ENCODE results near the gene TRIP4. TPM values are rescaled to one million over a fixed set of nuclear protein-coding genes. Genes with fewer than 3 reads are reported as not detected.

TRIP4 gene
- total RNA-seq, 1 experiment from 2014 or later, result 18.3 TPM

DNA sequence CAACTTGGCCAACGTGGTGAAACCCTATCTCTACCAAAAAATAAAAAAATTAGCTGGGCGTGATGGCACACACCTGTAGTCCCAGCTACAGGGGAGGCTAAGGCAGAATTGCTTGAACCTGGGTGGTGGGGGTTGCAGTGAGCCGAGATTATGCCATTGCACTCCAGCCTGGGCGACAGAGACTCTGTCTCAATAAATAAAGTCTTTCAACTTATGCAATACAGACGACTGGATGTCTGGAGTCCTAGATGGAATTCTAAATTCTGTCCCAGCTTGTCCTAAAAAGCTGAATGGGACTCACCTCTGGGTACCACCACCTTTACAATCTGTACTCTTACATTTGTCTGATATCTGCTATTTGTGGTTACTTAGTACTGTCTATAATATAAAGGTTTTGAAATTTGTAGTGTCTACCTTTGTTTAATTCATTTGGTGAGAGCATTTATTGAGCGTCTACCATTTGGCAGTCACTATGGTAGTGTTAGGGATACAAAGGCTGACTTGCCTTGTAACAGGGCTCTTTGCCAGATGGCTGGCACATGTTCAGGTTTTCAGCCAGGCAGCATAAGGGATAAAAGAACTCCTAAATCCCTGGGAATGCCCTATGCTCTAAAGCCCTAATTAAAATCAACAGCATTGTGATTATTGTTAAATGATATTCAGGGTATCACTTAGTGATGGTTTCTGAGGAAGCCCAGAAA lies 65.5 kb downstream of the TRIP4 start:
- no peaks in the 10 kb centered on the region for H4K20me1 ChIP-seq (ENCODE audit: insufficient read depth)
- CTCF ChIA-PET, result interaction anchor here (0.7 kb wide), 2 partner anchors 200 to 243 kb away, joined by 3 to 4 read pairs; no protein-coding TSS in a partner anchor
- H3K4me3 ChIP-seq (replicated peaks in 1 of 2; ENCODE audit: low read depth in 1 of 2, low read length in 2 of 2), result no peak overlapping the region

More for the DNA sequence above, 65.5 kb downstream of the TRIP4 start:
- Histone ChIP-seq H3K9me2 (ENCODE audit: insufficient read depth) (no peaks in the 10 kb centered on the region), H3K9ac (ENCODE audit: low read length) (no peak overlapping the region), H3K79me2 (ENCODE audit: insufficient read depth, low read length) (no peaks in the 10 kb centered on the region), H3K4me2 (ENCODE audit: low read length) (no peak overlapping the region), H3K36me3 (ENCODE audit: control insufficient read depth in 1 of 2, insufficient read depth in 2 of 2, low read length in 2 of 2) (peaks cover 0 to 5% of the 10 kb centered on the region in 2 experiments; a peak in 1 of 4 replicates), H3K27ac (ENCODE audit: low read depth, low read length) (no peak overlapping the region), H3K27me3 (ENCODE audit: insufficient read depth, low read length) (no peaks in the 10 kb centered on the region), H3K9me3 (ENCODE audit: control insufficient read depth in 1 of 2, insufficient read depth in 1 of 2, low read depth in 1 of 2, low read length in 2 of 2) (no peaks in the 10 kb centered on the region), H2AFZ (ENCODE audit: low read depth, low read length, poor library complexity, severe bottlenecking) (no peak overlapping the region), H3K4me1 (ENCODE audit: control insufficient read depth in 1 of 2, insufficient read depth in 2 of 2, low read length in 2 of 2) (no peaks in the 10 kb centered on the region)
- TF ChIP-seq TCF7L2 (IDR thresholded peaks at IDR 0.05; ENCODE audit: borderline replicate concordance, extremely low read depth, insufficient read depth, insufficient read length) (no peak), CTCF (IDR thresholded peaks at IDR 0.05 in 2 of 3, conservative IDR thresholded peaks at IDR 0.05 in 1 of 3; ENCODE audit: borderline replicate concordance in 1 of 3, insufficient read depth in 1 of 3, low read depth in 2 of 3, low read length in 2 of 3) (no peak), YY1 (IDR thresholded peaks at IDR 0.05; ENCODE audit: extremely low read depth, insufficient replicate concordance, low read depth, low read length) (no peak), ZBTB33 (IDR thresholded peaks at IDR 0.05; ENCODE audit: extremely low read depth, insufficient replicate concordance, low read length) (no peak), ATF3 (IDR thresholded peaks at IDR 0.05) (no peak), CBX3 (IDR thresholded peaks at IDR 0.05; ENCODE audit: low read depth) (no peak), SIN3A (IDR thresholded peaks at IDR 0.05; ENCODE audit: low read depth) (no peak), POLR2A (IDR thresholded peaks at IDR 0.05; ENCODE audit: borderline replicate concordance, extremely low read depth, insufficient read depth, insufficient read length) (no peak), EGR1 (IDR thresholded peaks at IDR 0.05; ENCODE audit: low read depth) (no peak), FOSL1 (IDR thresholded peaks at IDR 0.05; ENCODE audit: low read depth) (no peak), ELF1 (IDR thresholded peaks at IDR 0.05; ENCODE audit: borderline replicate concordance, low read depth) (no peak), ZNF274 (IDR thresholded peaks at IDR 0.05; ENCODE audit: low read depth, low read length) (no peak), POLR2AphosphoS5 (IDR thresholded peaks at IDR 0.05; ENCODE audit: low read depth, low read length) (no peak), SP1 (IDR thresholded peaks at IDR 0.05; ENCODE audit: low read depth) (no peak)
- TF ChIP-seq, protein P1, sequence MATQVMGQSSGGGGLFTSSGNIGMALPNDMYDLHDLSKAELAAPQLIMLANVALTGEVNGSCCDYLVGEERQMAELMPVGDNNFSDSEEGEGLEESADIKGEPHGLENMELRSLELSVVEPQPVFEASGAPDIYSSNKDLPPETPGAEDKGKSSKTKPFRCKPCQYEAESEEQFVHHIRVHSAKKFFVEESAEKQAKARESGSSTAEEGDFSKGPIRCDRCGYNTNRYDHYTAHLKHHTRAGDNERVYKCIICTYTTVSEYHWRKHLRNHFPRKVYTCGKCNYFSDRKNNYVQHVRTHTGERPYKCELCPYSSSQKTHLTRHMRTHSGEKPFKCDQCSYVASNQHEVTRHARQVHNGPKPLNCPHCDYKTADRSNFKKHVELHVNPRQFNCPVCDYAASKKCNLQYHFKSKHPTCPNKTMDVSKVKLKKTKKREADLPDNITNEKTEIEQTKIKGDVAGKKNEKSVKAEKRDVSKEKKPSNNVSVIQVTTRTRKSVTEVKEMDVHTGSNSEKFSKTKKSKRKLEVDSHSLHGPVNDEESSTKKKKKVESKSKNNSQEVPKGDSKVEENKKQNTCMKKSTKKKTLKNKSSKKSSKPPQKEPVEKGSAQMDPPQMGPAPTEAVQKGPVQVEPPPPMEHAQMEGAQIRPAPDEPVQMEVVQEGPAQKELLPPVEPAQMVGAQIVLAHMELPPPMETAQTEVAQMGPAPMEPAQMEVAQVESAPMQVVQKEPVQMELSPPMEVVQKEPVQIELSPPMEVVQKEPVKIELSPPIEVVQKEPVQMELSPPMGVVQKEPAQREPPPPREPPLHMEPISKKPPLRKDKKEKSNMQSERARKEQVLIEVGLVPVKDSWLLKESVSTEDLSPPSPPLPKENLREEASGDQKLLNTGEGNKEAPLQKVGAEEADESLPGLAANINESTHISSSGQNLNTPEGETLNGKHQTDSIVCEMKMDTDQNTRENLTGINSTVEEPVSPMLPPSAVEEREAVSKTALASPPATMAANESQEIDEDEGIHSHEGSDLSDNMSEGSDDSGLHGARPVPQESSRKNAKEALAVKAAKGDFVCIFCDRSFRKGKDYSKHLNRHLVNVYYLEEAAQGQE (IDR thresholded peaks at IDR 0.05; ENCODE audit: low read depth), result no peak
- POLR2A ChIA-PET, result no interaction called here
- BruUV-seq (replicated peaks), result no TSS peak
- no peak for DNase-seq (ENCODE audit: low read depth, low spot score)
- intact Hi-C loops (cut with micrococcal nuclease), result no loop called here
- ATAC-seq, result no peak
- RAD21 ChIA-PET (ENCODE audit: low non-redundant PET in 1 of 2, low total read pairs in 2 of 2, uncharacterized antibody in 2 of 2, unreplicated experiment in 2 of 2), result no interaction called here

Measured in HCT116 (cell line).